Caki2 (cell line): ENCODE data around the gene PGC. TPM values are rescaled to one million over a fixed set of nuclear protein-coding genes. Genes with fewer than 3 reads are reported as not detected.

ENCODE experiments used
- DNase-seq: peaks from one replicate; pipeline ENCODE4 v3.0.0-alpha.2; 2015; ENCODE audit warnings: low read depth
- in situ Hi-C: cut with HindIII; loops from 2 replicates; pipeline ENCODE4 v1.10.0; 2016; ENCODE audit warnings: low sequenced_read_pairs, low pct_unique_long_range_greater_than_20kb, mixed read lengths
- total RNA-seq: library from RNA; depleted of rRNA; stranded (reverse); fragments of >200 nt; shearing (Covaris generic); gene quantifications from 2 replicates; pipeline ENCODE4 v1.2.3, GENCODE V29; 2014; ENCODE audit warnings: low replicate concordance

PGC gene
- total RNA-seq, 1 experiment from 2014 or later: not detected

- DNase-seq: peak; percentile 63
- in situ Hi-C loops: no loop called here
Observed at GRCh38 chr6:41734666-41735426, 12.4 kb downstream of the PGC start.

- in situ Hi-C loops: no loop called here
- DNase-seq: peak; percentile 89
Observed at GRCh38 chr6:41733707-41734665, 13.2 kb downstream of the PGC start.

DNA sequence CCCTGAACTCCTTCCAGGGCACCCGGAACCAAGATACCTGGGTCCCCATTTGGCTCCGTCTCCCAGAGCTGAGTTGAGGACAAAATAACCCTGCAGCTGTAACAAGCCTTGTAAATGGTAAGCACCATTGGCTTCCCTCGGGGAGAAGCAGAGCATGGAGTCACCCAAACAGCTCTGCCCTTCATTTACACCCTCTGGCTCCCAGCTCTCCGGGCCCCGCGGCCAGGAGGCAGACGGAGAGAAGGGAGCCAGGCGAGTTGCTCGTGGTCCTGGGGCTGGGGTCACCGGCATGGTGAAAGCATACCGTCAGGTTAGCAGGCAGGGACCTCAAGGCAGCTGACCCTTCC lies 13.9 kb downstream of the PGC start:
- in situ Hi-C loops: no loop called here
- no peak for DNase-seq

GRCh38 chr6:41732591-41733359 lies 14.4 kb downstream of the PGC start:
- peak; percentile 35 for DNase-seq
- in situ Hi-C loops: no loop called here

DNA sequence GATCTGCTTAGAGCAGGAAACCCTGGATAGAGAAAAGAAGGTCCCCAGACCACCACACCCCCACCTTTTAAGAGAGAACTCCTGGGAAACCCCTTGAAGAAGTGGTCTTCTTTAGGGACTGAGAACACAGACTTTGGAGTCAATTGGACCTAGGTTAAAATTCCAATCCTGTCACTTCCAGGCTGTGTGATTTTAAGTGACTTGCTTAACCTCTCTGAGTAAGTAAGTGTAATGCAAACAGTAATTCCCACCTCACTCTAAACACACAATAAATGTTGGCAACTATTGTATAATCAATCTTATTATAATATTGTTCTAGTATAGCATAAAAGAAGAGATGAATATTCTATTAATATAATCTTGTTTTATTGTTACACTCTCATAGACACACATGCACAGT lies 15.0 kb downstream of the PGC start:
- no peak for DNase-seq
- in situ Hi-C loops: no loop called here

DNA sequence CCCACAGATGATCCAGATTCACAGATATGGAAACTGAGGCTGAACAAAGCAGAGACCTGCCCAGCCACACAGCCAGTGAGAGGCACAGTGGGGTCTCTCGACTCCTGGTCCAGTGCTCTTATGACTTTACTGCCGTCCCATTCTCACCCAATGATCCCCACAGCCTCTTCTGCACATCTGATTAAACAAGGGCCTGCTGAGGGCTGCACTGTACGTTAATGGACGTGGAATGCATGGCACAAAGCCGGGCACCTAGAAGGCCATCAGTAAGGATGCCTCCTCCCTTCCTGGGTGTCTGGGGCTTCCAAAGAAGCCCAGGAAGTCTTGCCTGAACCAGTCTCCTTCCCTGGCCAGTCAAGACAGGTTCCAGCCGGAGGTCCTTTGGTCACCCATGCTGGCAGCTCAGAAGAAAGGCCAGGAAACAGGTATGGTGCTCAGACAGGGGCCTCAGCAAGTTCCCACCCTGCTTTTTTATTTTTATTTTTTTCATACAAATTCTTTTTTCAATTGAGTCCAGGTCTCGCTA lies 15.6 kb downstream of the PGC start:
- in situ Hi-C loops: no loop called here
- no peak for DNase-seq

DNA sequence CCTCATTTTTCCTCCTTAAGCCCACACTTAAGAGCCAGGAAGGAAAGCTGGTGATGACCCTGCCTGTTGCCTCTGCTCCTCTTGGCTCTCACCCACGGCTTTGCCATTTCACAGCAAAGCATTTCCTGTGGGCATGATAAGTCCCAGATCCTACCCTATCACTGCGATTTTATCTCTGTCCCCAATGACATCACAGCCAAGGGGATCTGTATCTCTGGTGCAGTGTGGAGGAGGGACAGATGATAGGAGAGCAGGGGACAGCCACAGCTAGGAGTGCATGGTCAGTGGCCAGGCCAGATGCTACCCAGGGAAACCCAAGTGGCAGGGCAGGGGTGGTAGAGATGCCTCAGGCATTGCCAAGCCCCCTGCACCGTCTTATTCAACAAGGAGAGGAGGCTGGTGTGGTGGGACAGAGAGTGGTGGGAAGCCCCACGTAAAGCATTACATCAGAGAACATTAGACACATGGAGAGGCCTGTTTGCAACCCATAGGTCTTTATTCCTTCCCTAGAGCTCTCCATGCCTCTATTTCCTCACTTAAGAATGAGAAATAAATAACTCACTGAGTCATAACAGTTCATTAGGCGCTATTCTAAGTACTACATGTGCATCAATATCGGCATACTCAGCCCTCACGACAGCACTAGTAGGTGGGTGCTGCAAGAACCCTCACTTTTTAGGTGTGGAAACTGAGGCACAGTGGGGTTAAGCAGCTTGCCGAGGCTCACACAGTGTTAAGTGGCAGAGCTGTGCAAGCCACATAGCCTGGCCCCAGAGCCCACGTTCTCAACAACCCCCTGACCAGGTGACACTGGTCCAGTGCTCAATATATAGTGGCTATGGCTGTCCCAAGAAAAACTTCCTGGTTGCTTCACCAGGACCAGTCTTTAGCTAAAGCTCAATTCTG lies 16.4 kb downstream of the PGC start:
- in situ Hi-C loops: no loop called here
- DNase-seq: no peak

GRCh38 chr6:41729624-41730023 lies 17.6 kb downstream of the PGC start:
- in situ Hi-C loops: no loop called here
- no peak for DNase-seq

DNA sequence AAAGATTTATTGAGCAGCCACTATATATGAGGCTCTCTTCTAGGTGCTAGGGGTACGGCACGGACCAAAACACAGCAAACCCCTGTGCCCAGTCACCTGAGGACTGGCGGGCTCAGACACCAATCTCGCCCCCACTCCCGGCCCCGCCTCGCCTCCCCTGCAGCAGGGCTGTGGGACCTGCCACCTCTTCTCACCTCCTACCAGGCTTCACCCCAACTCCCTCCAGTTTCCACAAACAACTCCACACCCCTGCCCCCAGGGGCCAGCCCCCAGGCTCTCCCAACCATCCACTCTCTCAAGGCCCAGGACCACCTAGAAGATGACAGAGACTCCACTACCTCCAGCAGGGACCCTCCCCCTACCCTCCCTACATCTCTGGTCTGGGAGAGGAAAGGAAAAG lies 18.2 kb downstream of the PGC start:
- in situ Hi-C loops: no loop called here
- no peak for DNase-seq

- in situ Hi-C loops: no loop called here
- DNase-seq: no peak
Observed at GRCh38 chr6:41728073-41728936, 18.9 kb downstream of the PGC start.

DNA sequence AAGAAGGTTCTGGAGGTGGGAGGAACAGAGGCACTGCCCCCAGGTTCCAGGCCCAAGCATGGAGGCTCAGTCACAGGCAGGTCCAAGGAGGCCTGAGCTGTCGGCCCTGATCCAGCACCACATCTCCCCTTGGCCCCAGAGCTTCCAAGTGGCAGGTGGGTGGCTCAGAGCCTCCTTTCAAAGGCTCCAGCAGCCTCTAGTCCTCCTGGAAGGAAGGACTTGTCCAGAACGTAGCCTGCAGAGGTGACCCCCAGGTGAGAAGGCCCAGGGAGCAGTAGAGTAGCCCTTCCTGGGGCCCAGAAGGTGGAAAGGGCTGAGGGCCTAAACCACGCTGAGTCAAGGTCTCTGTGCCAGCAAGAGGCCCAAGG lies 19.5 kb downstream of the PGC start:
- in situ Hi-C loops: no loop called here
- no peak for DNase-seq

DNA sequence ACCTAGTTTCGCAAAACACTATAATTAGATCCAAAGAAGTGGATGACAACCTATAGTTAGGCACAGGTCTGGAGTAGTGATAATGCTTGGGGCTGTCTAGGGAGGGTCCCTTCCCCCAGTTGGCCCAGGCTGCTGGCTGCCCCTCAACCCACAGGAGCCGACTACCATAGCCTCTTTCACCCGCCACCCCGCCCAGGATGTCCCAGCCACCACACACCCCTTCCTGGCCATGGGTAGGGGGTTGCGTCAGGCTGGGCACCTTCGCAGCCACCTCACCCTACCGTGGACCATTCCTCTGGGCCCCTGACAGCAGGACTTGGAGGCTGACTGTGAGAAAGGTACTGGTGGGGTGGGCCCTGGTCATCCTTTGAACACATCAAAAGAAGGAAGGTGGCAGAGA lies 20.3 kb downstream of the PGC start:
- no peak for DNase-seq
- in situ Hi-C loops: no loop called here

- no peak for DNase-seq
Observed at GRCh38 chr6:41724586-41725501, 22.4 kb downstream of the PGC start.

GRCh38 chr6:41724228-41724580 lies 23.0 kb downstream of the PGC start:
- DNase-seq: no peak

More at GRCh38 chr6:41724586-41725501, 22.4 kb downstream of the PGC start:
- in situ Hi-C loops: no loop called here

DNA sequence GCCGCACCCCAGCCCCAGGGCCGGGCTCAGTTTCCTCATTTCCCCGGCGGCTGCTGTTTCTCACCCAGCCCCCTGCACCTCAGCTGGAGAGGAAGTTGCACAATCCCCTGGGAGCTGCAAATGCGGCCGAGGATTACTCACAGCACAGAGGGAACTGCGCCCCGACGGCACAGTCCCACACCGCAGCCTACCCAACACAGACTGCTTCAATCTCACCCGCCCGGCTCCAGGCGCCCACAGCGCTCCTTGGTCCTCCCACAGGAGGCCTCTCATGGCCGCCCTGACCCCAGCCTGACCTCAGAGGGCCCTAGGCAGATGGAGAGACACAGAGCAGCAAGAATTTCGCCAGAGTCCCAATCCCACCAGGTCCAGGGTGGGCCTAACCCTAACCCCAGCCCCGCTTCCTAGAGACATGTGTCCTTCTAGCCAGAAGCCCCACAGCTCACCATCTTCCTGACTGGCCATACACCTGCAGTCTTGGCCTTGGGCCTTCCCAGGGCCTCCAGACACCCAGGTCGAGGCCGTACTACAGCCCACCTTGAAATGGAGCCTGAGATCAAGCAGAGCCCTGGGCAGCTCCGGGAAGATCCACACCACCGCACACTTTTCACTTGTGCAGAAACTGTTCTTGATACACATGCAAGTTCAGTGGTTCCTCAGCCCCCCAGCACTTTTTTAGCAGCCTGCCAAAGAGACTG lies 23.5 kb downstream of the PGC start:
- in situ Hi-C loops: no loop called here
- no peak for DNase-seq

More at GRCh38 chr6:41724228-41724580, 23.0 kb downstream of the PGC start:
- in situ Hi-C loops: no loop called here
